Effector memory CD8-positive, alpha-beta T cell (primary cell): ENCODE measurements around the gene AMER3.

Experiments used
- ATAC-seq: fragments of 150-1000 bp; cut with Tn5 transposase; replicated peaks from 2 replicates; pipeline ENCODE4 v1.10.0; 2021; ENCODE audit warnings: mild to moderate bottlenecking, moderate library complexity
- DNase-seq, 3 experiments: peaks; one replicate each; pipeline ENCODE4 v3.0.0; 2021
- H3K27ac Mint-ChIP-seq, 2 donors: one replicate each; pipeline ENCODE4 v1.8.0; 2022; ENCODE audit warnings: mild to moderate bottlenecking in 2 of 2, mixed read lengths in 2 of 2, moderate library complexity in 2 of 2
- H3K27me3 Mint-ChIP-seq, 2 donors: one replicate each; pipeline ENCODE4 v1.8.0; 2022; ENCODE audit warnings: mixed read lengths in 2 of 2
- H3K36me3 Mint-ChIP-seq: one replicate; pipeline ENCODE4 v1.8.0; 2022; ENCODE audit warnings: mild to moderate bottlenecking, moderate library complexity, mixed read lengths; ENCODE audit not compliant: insufficient read depth
- H3K4me1 Mint-ChIP-seq, 2 donors: one replicate each; pipeline ENCODE4 v1.8.0; 2022; ENCODE audit warnings: low read depth in 2 of 2, mixed read lengths in 2 of 2
- H3K4me3 Mint-ChIP-seq, 2 donors: one replicate each; pipeline ENCODE4 v1.8.0; 2022; ENCODE audit warnings: mild to moderate bottlenecking in 2 of 2, mixed read lengths in 2 of 2, moderate library complexity in 2 of 2
- H3K9me3 Mint-ChIP-seq, 2 donors: one replicate each; pipeline ENCODE4 v1.8.0; 2022; ENCODE audit warnings: mixed read lengths in 2 of 2

The AMER3 gene

DNA sequence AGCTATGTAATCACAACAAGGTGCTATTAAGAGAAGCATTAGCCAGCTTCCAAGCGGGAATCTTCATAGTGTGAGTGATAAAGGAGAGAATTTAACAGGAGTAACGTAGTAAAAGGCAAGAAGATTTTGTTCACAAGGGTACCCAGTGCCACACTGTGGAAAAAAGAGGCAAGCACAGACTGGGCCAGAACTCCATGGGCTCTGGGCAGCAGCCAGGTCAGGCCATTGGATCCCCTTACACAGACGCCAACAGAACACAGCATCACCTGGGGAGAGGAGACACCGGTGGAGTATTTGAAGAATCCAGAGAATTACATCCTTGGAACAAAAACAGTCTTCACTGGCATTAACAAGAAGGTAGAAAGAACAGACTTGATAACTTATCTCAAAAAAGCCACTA lies 21.2 kb downstream of the AMER3 start:
- Mint-ChIP-seq H3K36me3 (peaks cover 5% of the 10 kb centered on the region), H3K27ac (no peak overlapping the region), H3K9me3 (no peaks in the 10 kb centered on the region), H3K4me3 (no peak overlapping the region), H3K27me3 (peaks cover 41 to 63% of the 10 kb centered on the region in 2 donors), H3K4me1 (no peaks in the 10 kb centered on the region)
- no peak for ATAC-seq
- DNase-seq = no peak

DNA sequence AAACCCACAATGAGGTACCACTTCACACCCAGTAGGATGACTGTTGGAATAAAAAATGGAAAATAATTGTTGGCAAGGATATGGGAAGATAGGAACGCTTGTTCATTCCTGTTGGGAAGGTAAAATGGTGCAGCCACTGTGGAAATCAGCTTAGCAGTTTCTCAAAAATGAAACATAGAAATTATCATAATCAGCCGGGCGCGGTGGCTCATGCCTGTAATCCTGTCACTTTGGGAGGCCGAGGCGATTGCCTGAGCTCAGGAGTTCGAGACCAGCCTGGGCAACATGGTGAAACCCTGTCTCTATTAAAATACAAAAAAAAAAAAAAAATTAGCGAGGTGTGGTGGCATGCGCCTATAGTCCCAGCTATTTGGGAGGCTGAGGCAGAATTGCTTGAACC lies 23.4 kb downstream of the AMER3 start:
- ATAC-seq = no peak
- Mint-ChIP-seq H3K27me3 (peaks cover 39 to 56% of the 10 kb centered on the region in 2 donors), H3K36me3 (peaks cover under 1% of the 10 kb centered on the region), H3K27ac (no peak overlapping the region), H3K4me3 (no peak overlapping the region), H3K9me3 (no peaks in the 10 kb centered on the region), H3K4me1 (no peaks in the 10 kb centered on the region)
- DNase-seq = no peak

DNA sequence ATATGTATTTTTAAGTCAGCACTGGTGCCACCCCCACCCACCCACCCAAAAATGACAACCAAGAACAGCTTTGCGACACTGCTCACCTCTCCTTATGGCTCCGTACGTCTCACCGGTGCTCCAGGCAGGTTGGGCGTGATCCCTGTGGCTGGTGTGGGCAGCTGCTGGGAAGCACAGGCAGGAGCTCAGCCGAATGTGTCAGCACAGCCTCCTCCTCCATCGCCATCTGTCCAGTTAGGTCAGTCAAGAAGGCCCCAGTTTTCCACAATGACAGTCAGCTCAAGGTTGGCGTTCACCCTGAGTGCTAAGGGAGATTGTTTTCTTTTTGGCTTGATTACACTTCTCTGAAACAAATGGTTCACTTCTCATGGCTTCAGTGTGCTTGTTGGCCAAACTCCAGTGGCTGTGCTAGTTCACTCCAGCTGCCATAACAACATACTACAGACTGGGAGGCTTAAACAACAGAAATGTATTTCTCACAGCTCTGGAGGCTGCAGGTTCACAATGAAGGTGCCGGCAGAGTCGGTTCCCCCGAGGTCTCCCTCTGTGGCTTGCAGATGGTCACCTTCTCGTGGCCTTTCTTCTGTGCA lies 30.2 kb downstream of the AMER3 start:
- Mint-ChIP-seq H3K9me3 (no peaks in the 10 kb centered on the region), H3K27me3 (peaks cover 26 to 49% of the 10 kb centered on the region in 2 donors), H3K4me3 (no peak overlapping the region), H3K27ac (no peak overlapping the region), H3K36me3 (no peaks in the 10 kb centered on the region), H3K4me1 (no peaks in the 10 kb centered on the region)
- no peak for ATAC-seq
- no peak for DNase-seq

DNA sequence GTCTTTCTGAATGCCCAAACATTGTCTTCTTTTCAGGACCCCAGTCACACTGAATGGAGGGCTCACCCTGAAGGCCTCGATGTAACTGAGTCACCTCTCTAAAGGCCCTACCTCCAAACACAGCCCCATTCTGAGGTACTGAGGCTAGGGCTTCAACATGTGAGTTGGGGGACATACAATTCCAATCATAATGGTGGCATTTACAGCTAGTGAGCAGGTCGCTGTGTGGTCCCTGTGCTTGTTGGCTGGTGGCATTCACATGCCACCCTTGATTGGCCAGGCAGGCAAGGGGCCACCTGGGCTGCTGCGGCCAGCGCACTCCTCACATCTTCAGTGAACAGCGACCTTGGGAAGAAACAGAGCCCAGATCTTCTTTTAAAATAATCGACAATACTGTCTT lies 30.7 kb downstream of the AMER3 start:
- DNase-seq = no peak
- Mint-ChIP-seq H3K4me1 (no peaks in the 10 kb centered on the region), H3K4me3 (no peak overlapping the region)

DNA sequence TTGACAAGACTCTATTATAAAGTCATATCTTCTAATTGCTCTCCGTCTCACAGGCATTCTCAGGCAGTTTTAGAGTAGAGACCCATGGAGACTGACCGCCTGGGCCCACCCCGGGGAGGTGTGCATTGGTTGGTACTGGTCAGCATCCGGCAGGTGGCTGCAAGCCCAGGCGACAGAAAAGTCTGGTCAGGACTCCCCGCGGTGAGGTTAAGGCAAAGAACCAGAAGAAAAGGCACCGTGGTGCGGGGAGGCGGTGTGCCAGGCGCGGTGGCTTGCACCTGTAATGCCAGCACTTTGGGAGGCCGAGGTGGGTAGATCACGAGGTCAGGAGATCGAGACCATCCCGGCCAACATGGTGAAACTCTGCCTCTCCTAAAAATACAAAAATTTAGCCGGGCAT lies 32.5 kb downstream of the AMER3 start:
- Mint-ChIP-seq H3K36me3 (no peaks in the 10 kb centered on the region), H3K4me3 (no peak overlapping the region), H3K4me1 (no peaks in the 10 kb centered on the region), H3K27me3 (peaks cover 13 to 39% of the 10 kb centered on the region in 2 donors), H3K9me3 (no peaks in the 10 kb centered on the region), H3K27ac (no peak overlapping the region)
- no peak for DNase-seq
- no peak for ATAC-seq

More for the DNA sequence above, 30.7 kb downstream of the AMER3 start:
- Mint-ChIP-seq H3K9me3 (no peaks in the 10 kb centered on the region), H3K27ac (no peak overlapping the region), H3K27me3 (peaks cover 21 to 44% of the 10 kb centered on the region in 2 donors), H3K36me3 (no peaks in the 10 kb centered on the region)
- ATAC-seq = no peak

DNA sequence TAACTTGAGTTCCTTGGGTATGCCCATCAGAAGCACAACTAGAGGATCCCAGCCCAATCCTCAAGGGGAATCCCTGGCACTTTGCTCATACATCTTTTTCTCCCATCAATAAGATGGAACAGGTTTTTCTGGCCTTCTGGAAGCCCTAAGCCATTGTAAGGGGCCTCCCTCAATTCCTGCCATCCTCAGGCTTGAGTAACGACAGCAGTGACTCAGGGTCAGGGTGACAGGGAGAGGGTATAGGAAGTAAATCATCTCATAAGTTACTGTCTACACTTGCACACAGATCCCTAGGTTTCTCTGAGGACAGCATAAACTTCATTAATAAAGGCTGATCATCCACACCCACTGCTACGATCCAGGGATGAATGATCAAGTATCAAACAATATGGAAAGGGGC lies 35.0 kb downstream of the AMER3 start:
- DNase-seq = no peak
- Mint-ChIP-seq H3K4me1 (peaks cover 0 to under 1% of the 10 kb centered on the region in 2 donors), H3K27ac (no peak overlapping the region), H3K4me3 (no peak overlapping the region), H3K27me3 (peaks cover 5 to 31% of the 10 kb centered on the region in 2 donors), H3K36me3 (no peaks in the 10 kb centered on the region), H3K9me3 (no peaks in the 10 kb centered on the region)
- no peak for ATAC-seq

DNA sequence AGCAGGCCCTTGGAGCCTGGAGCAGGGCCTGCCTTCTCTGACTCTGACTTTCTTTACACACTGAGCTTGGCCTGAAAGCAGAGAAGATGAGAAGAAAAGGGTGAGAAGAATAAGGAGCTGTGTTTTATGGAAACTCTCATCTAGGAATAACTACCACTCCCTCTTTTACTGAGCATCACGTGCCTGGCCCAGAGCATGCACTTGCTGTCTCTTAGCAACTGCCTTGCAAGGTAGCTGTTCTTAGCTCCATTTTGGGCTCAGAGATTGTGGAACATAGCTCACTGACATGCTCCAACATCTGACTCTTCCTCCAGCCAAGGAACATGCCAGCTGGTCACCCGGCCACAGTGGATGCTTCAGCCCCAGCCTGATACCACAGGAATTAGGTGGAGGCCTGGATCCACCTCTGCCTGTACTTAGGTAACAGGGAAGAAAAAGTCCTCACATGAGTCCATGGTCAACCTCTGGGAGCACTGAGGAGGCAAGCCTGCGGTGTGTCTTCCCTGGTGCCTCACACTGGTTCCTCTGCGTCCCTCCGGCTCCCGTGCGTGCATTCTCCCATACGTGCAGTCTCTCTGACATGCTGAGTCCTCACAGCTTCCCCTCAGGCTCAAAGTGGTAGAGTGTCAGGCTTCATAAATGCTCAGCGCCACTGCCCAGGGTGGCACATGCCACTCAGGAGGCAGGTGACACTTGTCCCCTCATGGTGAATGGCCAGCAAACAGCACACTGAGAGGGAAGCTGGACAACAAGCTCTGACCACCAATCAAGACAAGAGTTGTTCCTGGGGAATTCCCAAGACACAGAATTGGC lies 35.7 kb downstream of the AMER3 start:
- Mint-ChIP-seq H3K4me3 (no peak overlapping the region), H3K36me3 (no peaks in the 10 kb centered on the region), H3K27me3 (peaks cover 5 to 26% of the 10 kb centered on the region in 2 donors), H3K4me1 (peaks cover 0 to 3% of the 10 kb centered on the region in 2 donors), H3K27ac (no peak overlapping the region), H3K9me3 (no peaks in the 10 kb centered on the region)
- ATAC-seq (no peak), DNase-seq (no peak)

DNA sequence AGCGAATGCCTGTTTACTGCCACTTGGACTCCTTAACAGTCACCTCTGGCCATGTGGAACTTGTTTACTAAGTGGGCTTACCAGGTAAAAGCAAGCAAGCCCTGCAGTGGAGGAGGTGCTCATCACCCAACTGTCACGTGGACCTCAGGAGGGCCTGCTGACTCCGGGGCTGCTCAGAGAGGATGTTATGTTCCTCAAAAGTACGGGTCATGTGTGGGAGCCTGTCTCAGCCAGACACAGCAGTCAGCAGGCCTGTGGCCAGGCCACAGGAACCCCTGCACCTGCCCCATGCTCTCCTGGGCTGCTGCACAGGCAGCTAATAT lies 36.2 kb downstream of the AMER3 start:
- Mint-ChIP-seq H3K27me3 (peaks cover 5 to 21% of the 10 kb centered on the region in 2 donors), H3K4me1 (peaks cover 2 to 3% of the 10 kb centered on the region in 2 donors), H3K9me3 (no peaks in the 10 kb centered on the region), H3K27ac (no peak overlapping the region), H3K4me3 (no peak overlapping the region), H3K36me3 (no peaks in the 10 kb centered on the region)
- ATAC-seq (no peak), DNase-seq (no peak)

DNA sequence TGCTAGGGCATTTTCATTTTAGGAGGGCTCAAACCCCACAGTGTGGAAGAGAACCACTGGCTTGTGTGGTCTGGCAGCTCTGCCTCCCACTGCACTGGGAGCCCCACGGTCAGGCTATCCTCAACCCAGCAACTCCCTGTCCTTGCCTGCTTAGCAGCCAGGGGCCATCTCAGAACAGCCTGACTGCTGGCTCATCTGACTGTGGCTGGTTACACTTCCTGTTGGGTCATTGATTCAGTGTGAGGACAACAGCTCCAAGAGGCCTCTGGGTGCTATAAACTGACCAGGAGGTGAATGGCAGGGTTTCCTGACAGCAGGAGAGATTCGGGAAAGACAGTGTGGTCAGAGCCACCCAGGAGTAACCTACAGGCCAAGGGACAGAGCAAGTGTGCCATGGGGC lies 40.1 kb downstream of the AMER3 start:
- Mint-ChIP-seq H3K36me3 (no peaks in the 10 kb centered on the region), H3K27ac (peak overlapping the region; percentile 10 to 56), H3K9me3 (no peaks in the 10 kb centered on the region), H3K4me3 (peak overlapping the region in 1 of 2 donors; percentile 51), H3K4me1 (peaks cover 3 to 5% of the 10 kb centered on the region in 2 donors), H3K27me3 (no peaks in the 10 kb centered on the region)
- ATAC-seq (no peak), DNase-seq (no peak)

DNA sequence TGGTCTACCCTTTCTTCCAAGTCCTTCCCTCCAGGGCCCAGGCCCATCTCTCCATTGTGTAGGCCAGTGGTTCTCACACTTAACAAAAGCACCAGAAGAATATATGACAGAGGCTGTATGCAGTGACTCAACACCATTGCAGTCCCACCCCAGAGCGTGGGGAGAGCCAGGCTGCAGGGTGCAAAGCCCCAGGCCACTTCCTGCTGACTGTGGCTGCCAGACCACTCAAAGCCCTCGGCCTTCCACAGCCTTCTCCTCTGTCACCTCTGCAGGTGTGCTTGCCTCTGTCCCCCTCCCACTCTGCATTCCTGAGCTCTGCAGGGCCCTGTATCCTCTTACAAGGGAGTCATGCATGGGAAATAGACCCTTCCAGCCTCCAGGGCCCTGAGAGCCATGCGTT lies 41.0 kb downstream of the AMER3 start:
- no peak for ATAC-seq
- Mint-ChIP-seq H3K9me3 (no peaks in the 10 kb centered on the region), H3K4me1 (peaks cover 3 to 5% of the 10 kb centered on the region in 2 donors), H3K27ac (no peak overlapping the region), H3K4me3 (no peak overlapping the region), H3K27me3 (no peaks in the 10 kb centered on the region), H3K36me3 (no peaks in the 10 kb centered on the region)
- DNase-seq = peak in 1 of 3 experiments; percentile 6

DNA sequence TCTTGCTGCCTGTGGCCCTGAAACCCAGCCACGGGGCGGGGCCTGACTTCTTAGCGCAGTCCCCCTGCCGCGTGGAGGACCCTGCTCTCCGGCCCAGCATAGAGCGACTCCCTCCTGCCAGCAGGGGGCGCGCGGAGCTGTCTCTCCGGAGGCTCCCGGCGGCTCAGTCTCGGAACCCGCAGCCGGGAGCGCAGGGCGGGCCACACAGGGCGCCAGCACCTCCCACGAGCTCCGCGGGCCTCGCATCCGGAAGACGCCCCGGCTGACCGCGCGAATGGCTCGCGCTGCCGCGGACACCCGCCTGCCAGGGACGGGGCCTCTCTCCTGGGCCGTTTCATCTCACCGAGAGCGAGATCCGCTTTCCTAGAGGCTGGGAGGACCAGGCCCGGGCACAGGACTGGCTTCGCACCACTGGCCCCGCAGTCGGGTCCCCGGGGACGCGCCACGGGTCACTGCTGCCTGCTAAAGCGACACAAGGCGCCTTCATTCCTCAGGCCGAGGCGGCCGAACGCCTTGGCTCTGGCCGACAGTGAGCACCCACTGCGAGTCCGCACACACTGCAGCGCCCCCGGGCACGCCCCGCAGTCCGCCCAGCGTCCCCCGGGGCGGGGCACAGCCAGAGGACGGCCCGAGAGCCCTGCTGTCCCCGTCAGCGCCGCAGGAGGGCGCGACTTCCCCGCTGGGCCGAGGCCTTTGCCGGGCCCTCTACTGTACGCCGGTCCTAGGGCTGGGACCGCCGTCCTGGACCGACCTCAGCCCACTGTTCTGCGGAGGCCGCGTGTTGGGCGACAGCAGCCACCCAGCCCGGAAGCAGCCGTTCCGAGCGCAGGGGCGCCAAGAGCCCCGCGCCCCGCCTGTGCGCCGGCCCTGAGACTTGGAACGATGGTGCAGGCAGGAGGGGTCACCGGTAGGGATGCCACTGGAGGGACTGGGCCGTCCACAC lies 42.4 kb downstream of the AMER3 start:
- DNase-seq = peak; percentile 86 to 89 (median 87)
- Mint-ChIP-seq H3K36me3 (no peaks in the 10 kb centered on the region), H3K27ac (peak overlapping the region; percentile 41 to 51), H3K4me1 (peaks cover 3 to 5% of the 10 kb centered on the region in 2 donors), H3K27me3 (no peaks in the 10 kb centered on the region), H3K9me3 (no peaks in the 10 kb centered on the region), H3K4me3 (peak overlapping the region; percentile 66 to 67)
- ATAC-seq = peak; percentile 87

DNA sequence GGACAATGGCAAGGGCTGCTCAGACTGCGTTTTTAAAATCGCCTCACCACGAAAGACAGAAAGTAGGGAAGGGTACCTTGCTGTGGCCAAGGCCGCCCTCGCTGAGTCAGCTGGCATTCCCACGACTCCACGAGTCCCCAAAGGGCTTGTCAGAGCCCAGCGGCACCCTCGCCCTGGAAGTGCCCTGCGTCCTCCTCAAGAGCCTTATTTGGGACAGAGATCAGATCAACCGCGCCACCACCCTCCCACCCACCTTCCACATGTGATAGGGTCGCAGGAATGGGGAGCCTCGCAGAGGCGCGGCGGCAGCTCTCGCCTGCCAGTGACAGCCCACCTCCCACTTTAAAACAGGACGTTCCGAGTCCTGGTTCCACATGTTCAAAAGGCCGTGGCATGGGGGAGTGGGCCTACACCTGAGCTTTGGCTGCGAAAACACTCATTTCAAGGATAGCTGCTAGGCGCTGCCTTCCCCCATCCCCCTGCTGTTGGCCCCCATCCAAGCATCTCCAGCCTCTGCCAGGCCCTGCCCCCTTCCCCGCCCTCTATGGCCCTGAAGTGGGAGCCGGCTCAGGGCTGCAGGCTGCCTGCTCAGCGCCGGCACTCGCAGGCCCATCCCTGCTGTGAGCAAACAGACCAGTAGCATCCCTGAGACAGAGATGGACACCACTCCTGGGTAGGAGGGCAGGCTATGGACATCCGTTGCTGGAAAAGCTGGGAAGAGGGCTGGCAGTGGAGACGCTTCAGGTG lies 43.3 kb downstream of the AMER3 start:
- Mint-ChIP-seq H3K27ac (peak overlapping the region; percentile 35 to 51), H3K9me3 (no peaks in the 10 kb centered on the region), H3K27me3 (no peaks in the 10 kb centered on the region), H3K36me3 (no peaks in the 10 kb centered on the region), H3K4me1 (peaks cover 3 to 5% of the 10 kb centered on the region in 2 donors), H3K4me3 (peak overlapping the region; percentile 66 to 67)
- ATAC-seq (no peak), DNase-seq (no peak)

DNA sequence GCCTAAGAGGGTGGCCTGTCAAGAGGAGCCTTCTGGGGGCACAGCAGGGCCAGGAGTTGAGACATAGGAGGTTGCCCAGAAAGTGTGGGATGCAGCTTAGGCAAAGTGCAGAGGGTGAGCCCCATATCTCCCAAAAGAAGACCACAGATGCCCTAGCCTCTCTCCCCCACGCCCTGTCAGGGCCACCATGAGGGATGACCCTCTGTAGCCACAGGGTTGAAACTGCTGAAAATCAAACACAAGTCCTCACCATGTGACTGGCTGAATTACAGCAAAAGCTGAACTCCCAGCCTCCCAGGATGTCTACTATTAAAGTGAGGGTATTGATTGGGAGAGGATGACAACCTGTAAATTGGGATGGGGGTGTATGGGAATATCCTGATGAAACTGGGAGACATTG lies 44.0 kb downstream of the AMER3 start:
- peaks cover 3 to 5% of the 10 kb centered on the region in 2 donors for H3K4me1 Mint-ChIP-seq
- ATAC-seq = no peak
- peak overlapping the region; percentile 66 to 67 for H3K4me3 Mint-ChIP-seq
- no peak for DNase-seq
- H3K9me3 Mint-ChIP-seq = no peaks in the 10 kb centered on the region
- no peaks in the 10 kb centered on the region for H3K27me3 Mint-ChIP-seq
- no peaks in the 10 kb centered on the region for H3K36me3 Mint-ChIP-seq
- peak overlapping the region in 1 of 2 donors; percentile 10 for H3K27ac Mint-ChIP-seq
